ENCODE results near the gene METTL26.

DNA sequence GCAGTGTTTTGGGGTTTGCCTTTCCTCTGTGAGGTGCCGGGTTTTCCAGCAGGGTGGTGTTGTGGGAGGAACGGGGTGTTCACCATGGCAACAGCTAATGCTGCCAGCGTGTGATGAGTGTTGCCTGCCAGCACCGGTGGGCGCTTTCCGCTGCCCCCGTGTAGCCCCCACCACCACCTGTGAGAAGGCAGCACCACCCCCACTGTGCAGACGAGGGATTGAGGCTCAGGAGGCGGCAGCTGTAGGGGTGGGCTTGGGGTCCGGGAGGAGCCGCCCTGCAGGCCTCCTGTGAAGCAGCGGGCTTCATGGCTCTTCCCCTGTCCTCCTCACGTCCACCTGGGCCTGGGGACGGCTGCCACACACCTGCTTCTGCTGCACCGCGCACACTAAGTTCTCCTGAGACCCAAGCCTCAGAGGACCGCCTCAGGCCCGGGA lies 41.0 kb downstream of the METTL26 start:
- no peak for TF ChIP-seq CTCF (IDR thresholded peaks at IDR 0.05)
- no peak for TF ChIP-seq EZH2 (IDR thresholded peaks at IDR 0.05)
